Measurements from ENCODE around the gene SPAG9.

DNA sequence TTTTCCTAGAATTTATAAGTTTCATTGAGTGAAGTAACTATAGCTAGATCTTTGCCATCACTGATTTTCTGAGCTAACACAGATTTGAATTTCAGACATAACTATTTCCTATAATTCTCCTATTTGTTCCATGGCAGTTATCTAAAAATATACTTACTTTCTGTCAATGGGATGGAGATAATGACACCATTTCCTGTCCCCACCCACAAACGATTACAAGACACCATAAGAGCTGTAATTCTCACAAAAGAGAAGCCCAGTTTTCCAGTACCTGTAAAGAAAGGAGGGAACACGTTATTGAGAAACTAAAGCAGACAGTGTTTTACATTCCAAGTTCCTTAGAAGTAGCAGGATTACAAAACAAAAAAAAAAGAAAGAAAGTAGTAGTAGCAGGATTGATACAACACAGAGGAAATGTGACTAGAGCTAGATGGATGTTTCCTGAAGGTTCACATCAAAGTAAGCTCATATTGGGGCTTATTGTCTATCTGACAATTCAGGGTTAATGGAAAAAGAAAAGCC, 143.7 kb downstream of the SPAG9 start:
- TF ChIP-seq POLR2A (IDR thresholded peaks at IDR 0.05; ENCODE audit: low read depth, low read length) (no peak), POLR2AphosphoS5 (IDR thresholded peaks at IDR 0.05; ENCODE audit: low read depth, low read length) (no peak), TAF1 (IDR thresholded peaks at IDR 0.05; ENCODE audit: borderline replicate concordance, low read depth, low read length) (no peak)

All from GM12892 (cell line).